Germinal center (tissue), 1 donor: ENCODE results near the gene TMEM94.

Source experiments
- DNase-seq: peaks from one replicate; pipeline ENCODE4 v3.0.0; 2012; ENCODE audit warnings: mixed read lengths, low spot score

The TMEM94 gene

GRCh38 chr17:75498039-75498725, 41.7 kb downstream of the TMEM94 start:
- no peak for DNase-seq

DNA sequence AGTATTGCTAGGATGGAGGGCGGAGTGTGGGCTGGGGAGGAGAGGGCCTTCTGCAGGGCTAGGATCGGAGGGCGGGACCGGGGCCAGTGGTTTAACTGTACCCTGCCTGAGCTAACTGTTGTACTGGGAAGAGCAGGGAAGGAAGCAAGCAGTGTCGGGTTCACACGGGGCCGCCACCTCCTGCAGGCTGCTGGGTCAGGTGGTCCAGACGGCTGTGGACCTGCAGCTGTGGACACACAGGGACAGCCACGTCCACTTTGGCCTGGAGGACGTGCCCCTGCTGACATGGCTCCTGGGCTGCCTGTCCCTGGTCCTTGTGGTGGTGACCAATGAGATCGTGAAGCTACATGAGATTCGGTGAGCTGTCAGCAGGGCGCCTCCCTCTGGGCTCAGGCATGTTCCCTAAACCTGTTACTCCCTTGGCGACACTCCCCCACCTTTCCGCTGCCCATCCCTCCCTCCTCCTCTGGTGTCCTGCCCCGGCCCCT, 42.3 kb downstream of the TMEM94 start:
- DNase-seq = no peak

DNA sequence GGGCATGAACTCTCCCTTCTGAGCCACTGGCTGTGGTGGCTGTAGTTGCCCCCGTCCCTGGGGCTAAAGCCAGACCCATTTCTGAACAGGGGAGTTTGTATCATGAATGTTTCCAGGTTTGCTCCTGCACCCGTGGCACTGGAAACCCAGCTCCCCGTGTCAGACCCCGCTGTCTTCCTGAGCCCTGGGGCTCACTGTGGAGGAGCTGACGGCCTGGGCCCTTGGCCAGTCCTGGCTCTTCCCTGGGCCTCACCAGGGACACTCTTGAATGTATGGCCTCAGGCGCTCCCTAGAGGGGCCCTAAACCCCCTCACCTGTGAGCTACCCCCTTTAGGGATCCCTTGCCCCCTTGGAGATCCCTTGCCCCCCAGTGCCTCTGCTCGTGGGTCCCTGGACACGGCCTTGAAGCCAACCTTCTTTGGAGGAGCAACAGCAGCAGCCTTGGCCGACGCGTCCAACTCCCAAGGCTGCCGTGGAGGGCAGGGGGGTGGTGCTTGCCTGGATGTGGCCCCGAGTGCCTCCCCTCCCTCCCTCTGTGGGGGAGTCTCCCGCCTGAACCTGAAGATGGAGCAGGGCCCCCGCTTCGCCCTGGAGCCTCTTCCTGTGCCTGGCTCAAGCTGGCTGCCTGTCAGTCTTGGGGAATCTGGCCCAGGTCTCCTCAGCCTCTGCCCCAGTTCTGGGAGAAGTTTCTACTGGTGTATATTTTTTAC, 43.0 kb downstream of the TMEM94 start:
- DNase-seq = no peak

DNA sequence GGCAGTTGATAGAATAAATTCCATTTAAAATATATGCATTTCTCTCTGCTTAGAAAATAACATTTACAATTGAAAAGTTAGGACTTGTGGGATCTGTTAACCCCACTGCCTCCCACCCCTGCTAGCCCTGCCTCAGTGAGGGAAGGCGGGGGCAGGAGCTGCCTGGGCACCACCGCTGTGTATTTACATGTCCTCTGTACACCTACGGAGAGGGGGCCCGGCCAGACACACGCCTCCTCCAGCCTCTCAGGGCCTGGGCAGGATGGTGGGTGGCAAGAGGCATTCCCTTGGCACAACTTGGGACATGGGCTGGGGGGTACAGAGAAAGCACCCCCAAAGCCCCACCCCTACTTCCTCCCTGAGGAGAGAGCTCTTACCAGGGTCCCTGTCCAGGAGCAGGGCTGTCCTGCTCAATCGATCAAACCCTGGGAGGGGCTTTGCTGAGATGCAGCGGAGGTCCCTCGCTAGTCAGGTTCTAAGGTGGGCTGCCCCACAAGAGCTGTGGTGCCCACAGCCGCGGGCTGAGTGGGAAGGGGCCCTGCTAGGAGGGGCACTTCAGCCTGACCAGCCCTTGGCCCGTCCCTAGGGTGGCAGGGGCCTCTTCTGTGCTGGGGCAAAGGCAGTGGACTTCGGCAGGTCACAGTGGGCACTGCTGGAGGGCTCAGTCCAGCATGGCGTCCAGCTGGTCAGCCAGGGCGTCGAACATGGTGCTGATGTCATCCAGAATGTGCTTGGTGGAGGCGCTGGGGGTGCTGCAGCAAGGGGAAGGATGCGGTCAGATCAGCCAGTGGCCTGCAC, 44.2 kb downstream of the TMEM94 start:
- no peak for DNase-seq

- no peak for DNase-seq
Observed at GRCh38 chr17:75501378-75502071, 45.1 kb downstream of the TMEM94 start.

DNA sequence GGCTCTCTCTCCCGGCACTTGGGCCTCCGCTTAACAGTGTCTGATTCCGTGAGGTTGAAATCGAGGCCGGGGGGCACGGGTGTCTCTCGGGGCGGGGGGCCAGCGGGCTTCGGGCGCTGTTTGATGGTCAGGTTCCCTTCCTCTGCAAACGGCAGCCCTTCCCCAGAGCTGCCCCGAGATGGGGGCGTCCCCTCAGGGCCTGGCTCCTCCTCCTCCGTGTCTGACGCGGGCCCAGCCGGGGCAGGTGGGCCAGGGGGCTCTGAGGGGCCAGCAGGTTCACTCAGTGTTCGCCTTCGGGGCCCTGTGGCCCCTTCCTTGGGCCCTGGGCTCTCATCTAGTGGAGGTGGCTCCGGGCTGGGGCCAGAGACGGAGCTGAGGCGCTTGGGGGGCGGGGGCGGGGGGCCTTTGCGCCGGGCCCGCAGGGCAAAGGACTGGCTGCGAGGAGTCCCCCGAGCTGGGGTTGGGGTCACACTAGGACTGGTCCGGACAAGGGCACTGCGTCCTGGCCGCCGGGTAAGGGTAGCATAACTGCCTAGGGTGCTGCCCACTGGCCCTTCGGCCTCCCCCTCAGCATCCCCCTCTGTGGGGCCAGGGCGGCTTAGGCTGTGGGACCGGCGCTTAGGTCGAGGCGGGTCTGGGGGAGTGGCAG, 45.8 kb downstream of the TMEM94 start:
- DNase-seq = no peak

DNA sequence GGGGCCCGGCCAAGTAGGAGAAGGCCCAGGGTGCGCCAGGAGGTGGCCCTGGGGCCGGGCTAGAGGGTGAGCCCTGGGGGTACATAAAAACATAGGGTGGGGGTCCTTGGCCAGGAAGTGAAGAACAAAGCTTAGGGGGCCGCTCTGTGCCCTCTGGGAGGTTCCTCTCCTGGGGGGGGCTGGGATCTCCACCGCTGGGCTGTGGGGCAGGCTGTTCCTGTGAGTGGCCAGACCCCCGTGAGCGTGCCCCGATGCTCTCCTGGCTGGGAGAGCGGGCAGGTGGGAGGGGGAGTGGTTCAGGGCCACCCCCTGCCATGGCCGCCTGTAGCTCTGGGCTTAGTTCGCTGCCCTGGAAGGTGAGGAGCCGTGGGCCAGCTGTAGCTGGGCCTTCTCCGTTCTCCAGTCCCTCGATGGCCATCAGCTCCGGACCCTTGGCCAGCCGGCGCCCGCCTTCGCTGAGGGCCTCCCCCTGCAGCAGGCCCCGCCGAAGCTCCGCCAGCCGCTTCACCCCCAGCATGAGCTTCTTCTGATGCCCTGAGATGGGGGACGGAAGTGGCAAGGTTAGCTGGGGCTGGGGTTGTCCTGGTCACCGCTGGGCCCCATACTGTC, 46.4 kb downstream of the TMEM94 start:
- DNase-seq = no peak

DNA sequence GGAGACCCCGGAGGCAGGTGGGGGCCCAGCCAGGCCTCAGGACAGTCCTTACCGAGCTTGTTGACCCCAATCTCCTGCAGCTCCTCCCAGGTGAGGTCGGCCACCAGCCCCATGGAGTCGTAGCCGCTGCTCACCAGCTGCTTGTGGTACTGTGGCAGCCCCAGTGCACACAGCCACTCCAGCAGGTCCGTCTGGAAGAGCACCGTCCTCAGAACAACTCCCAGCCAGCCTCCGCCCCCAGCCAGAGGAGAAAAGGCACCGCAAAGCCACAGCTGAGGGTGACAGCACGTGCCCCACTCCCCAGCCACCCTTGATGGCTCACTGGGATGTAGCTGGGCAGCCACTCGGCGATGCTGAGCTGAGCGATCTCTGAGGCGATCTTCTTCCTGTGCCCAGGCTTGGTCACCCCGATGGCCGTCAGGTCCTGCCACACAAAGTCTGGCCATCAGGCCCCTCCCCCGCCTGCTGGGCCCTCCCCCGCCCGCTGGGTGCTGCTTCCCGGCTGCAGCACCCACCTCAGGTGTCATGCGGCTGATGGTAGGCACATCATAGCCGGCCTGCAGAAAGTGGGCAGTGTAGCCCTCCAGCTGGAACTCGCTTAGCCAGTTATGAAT, 47.0 kb downstream of the TMEM94 start:
- DNase-seq = no peak

GRCh38 chr17:75503976-75504346, 47.5 kb downstream of the TMEM94 start:
- no peak for DNase-seq

GRCh38 chr17:75504347-75505151, 48.1 kb downstream of the TMEM94 start:
- DNase-seq = peak; percentile 65

- DNase-seq = no peak
Observed at GRCh38 chr17:75505152-75505409, 48.6 kb downstream of the TMEM94 start.

DNA sequence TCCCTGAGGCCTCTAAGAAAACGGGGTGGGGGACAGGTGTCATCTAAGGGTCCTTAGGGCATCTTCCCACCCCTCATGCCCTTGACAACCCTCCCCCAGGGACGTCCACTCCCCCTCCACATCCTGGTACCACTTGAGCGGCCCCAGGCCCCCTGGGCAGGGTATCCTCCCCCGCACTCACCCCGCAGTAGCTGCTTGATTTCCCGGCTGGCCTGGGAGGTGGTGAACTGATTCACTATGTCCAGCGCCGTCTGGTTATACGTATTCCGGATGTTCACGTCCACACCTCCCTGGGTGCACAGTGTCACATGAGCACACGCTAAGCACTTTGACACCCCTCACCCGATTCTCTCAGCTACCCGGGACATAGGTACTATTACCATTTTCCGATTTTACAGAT, 49.2 kb downstream of the TMEM94 start:
- no peak for DNase-seq

GRCh38 chr17:75506134-75506533, 49.7 kb downstream of the TMEM94 start:
- no peak for DNase-seq

- DNase-seq = no peak
Observed at GRCh38 chr17:75506888-75507287, 50.5 kb downstream of the TMEM94 start.

DNA sequence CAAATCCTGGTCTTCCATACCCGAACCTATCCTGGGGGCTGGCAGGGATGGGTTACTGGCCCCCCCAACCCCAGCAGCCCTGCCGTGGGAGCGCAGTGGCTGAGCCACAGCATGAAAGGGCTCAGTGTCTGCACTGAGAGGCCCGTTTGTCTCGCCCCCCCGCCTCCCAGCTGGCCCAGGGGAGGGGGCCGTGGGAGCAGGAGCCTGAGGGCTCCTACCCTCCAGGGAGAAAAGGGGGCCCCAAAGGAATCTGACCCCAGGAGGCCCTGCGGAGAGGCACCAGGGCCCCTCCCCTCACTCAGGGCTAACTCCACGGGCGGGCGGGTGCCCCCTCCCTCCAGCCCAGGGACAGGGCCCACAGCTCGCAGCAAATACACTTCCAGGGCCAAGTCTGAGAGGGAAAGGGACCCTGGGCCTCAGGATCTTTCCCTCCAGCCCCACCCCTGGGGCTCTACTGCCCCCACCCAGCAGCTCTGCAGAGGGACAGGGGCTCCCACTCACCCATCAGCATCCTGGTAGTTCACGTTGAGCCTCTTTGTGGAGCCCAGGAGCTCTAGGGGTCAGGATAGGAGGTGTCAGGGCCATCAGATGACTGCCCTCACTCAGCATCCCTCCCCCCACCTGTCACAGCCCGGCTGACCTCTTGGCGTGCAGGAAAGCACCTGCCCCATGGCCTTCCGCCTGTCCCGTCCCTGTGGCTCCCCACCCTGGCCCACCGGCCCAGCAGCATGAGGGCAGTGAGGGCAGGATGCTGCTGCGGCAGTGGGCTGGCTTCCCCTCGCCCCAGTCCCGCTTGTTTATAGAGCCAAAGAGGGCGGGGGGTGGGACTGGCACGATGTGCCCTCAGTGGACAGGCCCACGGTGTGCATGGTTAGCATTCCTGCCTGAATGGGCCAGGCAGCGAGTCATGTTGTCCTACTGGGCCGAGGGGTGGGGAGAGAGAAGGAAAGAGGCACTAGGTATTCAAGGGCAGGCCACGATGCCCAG, 51.6 kb downstream of the TMEM94 start:
- no peak for DNase-seq

DNA sequence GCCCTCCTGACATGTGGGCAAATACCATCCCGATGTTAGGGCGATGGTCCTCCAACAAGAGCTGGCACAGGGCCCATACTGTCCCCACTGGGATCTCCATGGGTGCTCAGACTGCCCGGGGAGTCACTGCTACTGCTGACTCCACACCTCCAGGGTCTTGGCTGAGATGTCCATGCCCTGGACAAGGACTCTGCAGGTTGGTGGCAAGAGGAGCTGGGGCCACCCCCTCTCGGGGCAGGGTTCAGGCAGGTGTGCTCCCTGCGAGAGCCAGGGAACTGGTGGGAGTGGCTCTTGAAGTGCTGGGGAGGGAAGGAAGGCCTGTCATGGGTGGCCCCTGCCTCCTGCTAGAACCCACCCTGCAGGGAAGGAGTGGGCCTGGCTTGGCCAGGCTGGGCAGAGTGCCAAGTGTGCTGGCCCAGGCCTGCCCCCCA, 52.5 kb downstream of the TMEM94 start:
- no peak for DNase-seq

DNA sequence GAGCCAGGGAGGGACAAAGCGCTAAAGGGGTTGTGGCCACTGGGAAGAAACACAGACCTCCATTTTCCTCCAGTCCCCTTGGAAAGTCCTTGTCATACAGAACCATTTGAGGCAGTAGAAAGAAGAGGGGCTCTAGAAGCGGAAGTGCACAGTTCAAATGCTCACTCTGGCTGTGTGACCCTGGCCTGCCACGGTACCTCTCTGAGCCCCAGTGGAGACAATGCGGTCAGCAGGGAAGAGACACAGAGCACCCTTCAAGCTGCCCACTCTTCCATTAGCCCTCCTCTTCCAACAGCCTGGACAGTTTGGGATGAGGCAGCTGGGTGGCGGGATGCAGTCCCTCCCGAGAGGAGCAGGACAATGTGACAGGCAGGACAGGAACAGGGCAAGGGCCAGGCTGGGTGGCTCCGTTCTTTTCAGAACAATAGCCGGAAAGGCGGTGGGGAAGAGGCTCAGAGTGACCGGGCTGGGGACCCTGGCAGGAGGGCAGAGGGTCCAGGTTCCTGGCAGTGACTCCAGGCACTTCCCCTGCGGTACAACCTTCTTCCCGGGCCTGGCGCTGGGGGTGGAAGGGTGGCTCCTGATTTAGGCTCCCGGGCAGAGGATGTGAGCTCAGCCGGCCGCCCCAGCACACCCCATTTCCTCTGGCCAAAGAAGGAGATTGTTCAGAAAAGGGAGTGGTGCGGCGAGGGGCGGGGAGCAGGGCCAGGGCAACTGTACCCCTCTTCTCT, 53.3 kb downstream of the TMEM94 start:
- DNase-seq = no peak

DNA sequence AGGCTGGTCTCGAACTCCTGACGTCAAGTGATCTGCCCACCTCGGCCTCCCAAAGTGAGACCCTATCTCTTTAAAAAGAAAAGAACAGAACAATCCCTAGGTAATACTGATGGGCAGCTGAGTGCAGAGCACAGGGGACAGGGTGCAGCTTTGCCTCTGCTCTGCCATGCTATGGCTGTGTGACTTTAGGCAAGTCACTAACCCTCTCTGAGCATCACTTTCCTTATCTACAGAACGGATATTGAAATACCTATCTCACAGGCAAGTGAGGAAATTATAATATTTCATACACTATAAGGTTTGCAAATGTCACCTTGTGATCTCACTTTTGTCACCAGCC, 54.8 kb downstream of the TMEM94 start:
- no peak for DNase-seq
